ENCODE measurements around the gene MSRB3. TPM values are rescaled to one million over a fixed set of nuclear protein-coding genes. Genes with fewer than 3 reads are reported as not detected.
A peak's percentile ranks its signal among the peaks of the same experiment; 100 is the strongest.

The MSRB3 gene
- total RNA-seq, 1 experiment from 2014 or later = 5.9 TPM

GRCh38 chr12:65306366-65307168 is 28.1 kb downstream of the MSRB3 start:
- CTCF ChIA-PET = interaction anchor here (0.5 to 1.3 kb wide), 6 partner anchors 296 to 730 kb away, joined by 3 to 4 read pairs (median 4); no protein-coding TSS in a partner anchor
- peak; percentile 90 for TF ChIP-seq CTCF (conservative IDR thresholded peaks at IDR 0.05; ENCODE audit: low read depth, low read length)
- TF ChIP-seq EZH2phosphoT487 (IDR thresholded peaks at IDR 0.05; ENCODE audit: borderline replicate concordance, low read length) = no peak
- H3K4me1 ChIP-seq (ENCODE audit: insufficient read depth, low read length) = peaks cover 29% of the 10 kb centered on the region
- H3K27ac ChIP-seq (ENCODE audit: low read length) = peak overlapping the region; percentile 70
- peaks cover 6% of the 10 kb centered on the region for H3F3A ChIP-seq (ENCODE audit: low read length, unreplicated experiment)
- H3K9ac ChIP-seq (ENCODE audit: low read length) = peak overlapping the region; percentile 54
- POLR2A ChIA-PET (ENCODE audit: unreplicated experiment) = interaction anchor here (0.6 kb wide), 1 partner anchor 572 kb away, joined by 3 read pairs; no protein-coding TSS in a partner anchor
- peak overlapping the region; percentile 79 for H2AFZ ChIP-seq (ENCODE audit: low read length)
- peak; percentile 71 for ATAC-seq
- H3K79me2 ChIP-seq (ENCODE audit: low read length) = no peaks in the 10 kb centered on the region
- peak overlapping the region; percentile 51 for H3K4me3 ChIP-seq (ENCODE audit: low read length)
- H3K36me3 ChIP-seq (ENCODE audit: low read depth, low read length) = no peaks in the 10 kb centered on the region
- H3K9me3 ChIP-seq (ENCODE audit: low read length) = no peaks in the 10 kb centered on the region
- DNase-seq = peak; percentile 83
- peak overlapping the region; percentile 75 for H3K4me2 ChIP-seq (ENCODE audit: low read length)
- H3K9me2 ChIP-seq (replicated peaks; ENCODE audit: low read length) = no peaks in the 10 kb centered on the region
- H3K27me3 ChIP-seq (ENCODE audit: low read length) = no peaks in the 10 kb centered on the region
- intact Hi-C loops (cut with micrococcal nuclease) = loop anchor here (1.0 to 5.0 kb wide), 5 partner anchors 391 to 801 kb away; no protein-coding TSS in a partner anchor
- no peaks in the 10 kb centered on the region for H4K20me1 ChIP-seq (ENCODE audit: low read length)
- BruUV-seq (replicated peaks) = no TSS peak

GRCh38 chr12:65307169-65307501 is 28.7 kb downstream of the MSRB3 start:
- peak; percentile 50 for ATAC-seq
- no peaks in the 10 kb centered on the region for H3K9me3 ChIP-seq (ENCODE audit: low read length)
- H2AFZ ChIP-seq (ENCODE audit: low read length) = peak overlapping the region; percentile 79
- peak overlapping the region; percentile 54 for H3K9ac ChIP-seq (ENCODE audit: low read length)
- intact Hi-C loops (cut with micrococcal nuclease) = loop anchor here (1.0 to 5.0 kb wide), 4 partner anchors 390 to 780 kb away; no protein-coding TSS in a partner anchor
- CTCF ChIA-PET = interaction anchor here (0.7 to 1.3 kb wide), 3 partner anchors 320 to 729 kb away, joined by 3 to 4 read pairs (median 3); no protein-coding TSS in a partner anchor
- TF ChIP-seq EZH2 (IDR thresholded peaks at IDR 0.05; ENCODE audit: low read length, unreplicated experiment) = no peak
- DNase-seq = no peak
- H3F3A ChIP-seq (ENCODE audit: low read length, unreplicated experiment) = peaks cover 6% of the 10 kb centered on the region
- H3K79me2 ChIP-seq (ENCODE audit: low read length) = no peaks in the 10 kb centered on the region
- H4K20me1 ChIP-seq (ENCODE audit: low read length) = no peaks in the 10 kb centered on the region
- no peaks in the 10 kb centered on the region for H3K27me3 ChIP-seq (ENCODE audit: low read length)
- peak overlapping the region; percentile 75 for H3K4me2 ChIP-seq (ENCODE audit: low read length)
- H3K4me1 ChIP-seq (ENCODE audit: insufficient read depth, low read length) = peaks cover 31% of the 10 kb centered on the region
- H3K36me3 ChIP-seq (ENCODE audit: low read depth, low read length) = no peaks in the 10 kb centered on the region
- POLR2A ChIA-PET (ENCODE audit: unreplicated experiment) = interaction anchor here (0.6 kb wide), 1 partner anchor 572 kb away, joined by 3 read pairs; no protein-coding TSS in a partner anchor
- peak overlapping the region; percentile 70 for H3K27ac ChIP-seq (ENCODE audit: low read length)
- TSS peak; percentile 81 for BruUV-seq (replicated peaks)
- H3K9me2 ChIP-seq (replicated peaks; ENCODE audit: low read length) = no peaks in the 10 kb centered on the region
- H3K4me3 ChIP-seq (ENCODE audit: low read length) = peak overlapping the region; percentile 51

- ChIA-PET CTCF (no interaction called here), POLR2A (ENCODE audit: unreplicated experiment) (no interaction called here)
- H3K79me2 ChIP-seq (ENCODE audit: low read length) = no peaks in the 10 kb centered on the region
- no peaks in the 10 kb centered on the region for H3K9me2 ChIP-seq (replicated peaks; ENCODE audit: low read length)
- peaks cover 6% of the 10 kb centered on the region for H3F3A ChIP-seq (ENCODE audit: low read length, unreplicated experiment)
- peaks cover 33% of the 10 kb centered on the region for H3K4me1 ChIP-seq (ENCODE audit: insufficient read depth, low read length)
- H3K9me3 ChIP-seq (ENCODE audit: low read length) = no peaks in the 10 kb centered on the region
- peak overlapping the region; percentile 45 for H2AFZ ChIP-seq (ENCODE audit: low read length)
- H3K4me3 ChIP-seq (ENCODE audit: low read length) = no peak overlapping the region
- H3K4me2 ChIP-seq (ENCODE audit: low read length) = peak overlapping the region; percentile 75
- ATAC-seq = peak; percentile 40
- H3K27me3 ChIP-seq (ENCODE audit: low read length) = no peaks in the 10 kb centered on the region
- H3K27ac ChIP-seq (ENCODE audit: low read length) = peak overlapping the region; percentile 70
- intact Hi-C loops (cut with micrococcal nuclease) = loop anchor here (5.0 kb wide), 2 partner anchors 389 to 569 kb away; no protein-coding TSS in a partner anchor
- H3K9ac ChIP-seq (ENCODE audit: low read length) = peak overlapping the region; percentile 54
- no peaks in the 10 kb centered on the region for H3K36me3 ChIP-seq (ENCODE audit: low read depth, low read length)
- BruUV-seq (replicated peaks) = no TSS peak
- no peaks in the 10 kb centered on the region for H4K20me1 ChIP-seq (ENCODE audit: low read length)
- no peak for TF ChIP-seq CTCF (conservative IDR thresholded peaks at IDR 0.05; ENCODE audit: low read depth, low read length)
- no peak for TF ChIP-seq EZH2phosphoT487 (IDR thresholded peaks at IDR 0.05; ENCODE audit: borderline replicate concordance, low read length)
- no peak for TF ChIP-seq EZH2 (IDR thresholded peaks at IDR 0.05; ENCODE audit: low read length, unreplicated experiment)
- DNase-seq = peak; percentile 32
Observed at GRCh38 chr12:65308006-65308405, 29.5 kb downstream of the MSRB3 start.

All from PC-3 (cell line).